Esophagus squamous epithelium (tissue), 4 donors: ENCODE measurements around the gene SNAP91.

Source experiments
- CTCF ChIP-seq, 6 experiments: fragments of 450-650 bp in 4 of 6; fragments of 200-600 bp in 2 of 6; sonication (generic) in 2 of 6; IDR thresholded peaks; one replicate each; pipeline ENCODE4 v1.5.1; 2016 to 2019; ENCODE audit warnings: antibody characterized with exemption in 6 of 6, mild to moderate bottlenecking in 4 of 6, moderate library complexity in 4 of 6
- POLR2A ChIP-seq, 4 donors: fragments of 450-650 bp; IDR thresholded peaks; one replicate each; pipeline ENCODE4 v1.6.1; 2017; ENCODE audit warnings: antibody characterized with exemption in 4 of 4, mild to moderate bottlenecking in 4 of 4, moderate library complexity in 3 of 4

GRCh38 chr6:83558975-83559374, 149.9 kb downstream of the SNAP91 start:
- TF ChIP-seq CTCF (IDR thresholded peaks at IDR 0.05) (no peak), POLR2A (IDR thresholded peaks at IDR 0.05) (no peak)
